HuH-7.5 (cell line): ENCODE results near the gene NRP2.

ENCODE experiments used
- DNase-seq: peaks from one replicate; pipeline ENCODE4 v3.0.0; 2011; ENCODE audit warnings: low spot score

Gene NRP2

GRCh38 chr2:205706769-205707381 is 24.6 kb downstream of the NRP2 start:
- DNase-seq = no peak

- DNase-seq = no peak
Measured at GRCh38 chr2:205708231-205708631, 25.9 kb downstream of the NRP2 start.

- no peak for DNase-seq
Measured at GRCh38 chr2:205709319-205709718, 27.0 kb downstream of the NRP2 start.

- DNase-seq = no peak
Measured at GRCh38 chr2:205712508-205712907, 30.2 kb downstream of the NRP2 start.

GRCh38 chr2:205713086-205713485 is 30.8 kb downstream of the NRP2 start:
- DNase-seq = no peak

DNA sequence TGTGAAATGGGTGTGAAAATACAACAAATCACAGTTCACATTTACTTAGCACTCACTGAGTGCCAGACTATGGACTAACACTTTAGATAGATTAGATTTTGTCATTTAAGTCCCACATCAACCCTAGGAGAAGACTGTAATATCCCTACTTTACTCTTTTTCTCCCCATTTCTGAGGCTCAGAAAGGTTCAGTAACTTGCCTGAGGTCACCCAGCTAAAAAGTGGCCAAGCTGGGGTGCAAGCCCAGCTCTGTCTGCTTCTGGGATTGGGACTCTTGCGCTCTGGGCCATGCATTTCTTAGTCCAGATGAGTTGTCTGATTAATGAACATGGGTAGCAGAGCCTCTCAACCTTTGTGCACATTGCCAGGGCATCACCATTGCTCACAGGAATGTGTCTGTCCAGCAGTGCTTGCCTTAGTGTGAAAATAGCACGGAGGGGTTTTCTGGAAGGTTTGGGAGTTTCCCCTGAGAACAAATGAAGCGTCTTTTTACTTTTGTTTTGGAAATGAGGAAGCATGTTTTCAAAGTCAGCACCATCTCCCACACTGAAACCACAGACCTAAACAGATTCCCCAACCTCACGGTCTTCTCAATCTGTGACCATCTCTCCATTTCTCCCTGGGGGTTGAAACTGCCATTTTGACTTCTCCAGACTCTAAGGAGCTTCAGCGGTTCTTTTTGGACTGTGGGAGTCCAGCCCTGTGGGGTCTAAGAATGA is 31.9 kb downstream of the NRP2 start:
- no peak for DNase-seq

DNA sequence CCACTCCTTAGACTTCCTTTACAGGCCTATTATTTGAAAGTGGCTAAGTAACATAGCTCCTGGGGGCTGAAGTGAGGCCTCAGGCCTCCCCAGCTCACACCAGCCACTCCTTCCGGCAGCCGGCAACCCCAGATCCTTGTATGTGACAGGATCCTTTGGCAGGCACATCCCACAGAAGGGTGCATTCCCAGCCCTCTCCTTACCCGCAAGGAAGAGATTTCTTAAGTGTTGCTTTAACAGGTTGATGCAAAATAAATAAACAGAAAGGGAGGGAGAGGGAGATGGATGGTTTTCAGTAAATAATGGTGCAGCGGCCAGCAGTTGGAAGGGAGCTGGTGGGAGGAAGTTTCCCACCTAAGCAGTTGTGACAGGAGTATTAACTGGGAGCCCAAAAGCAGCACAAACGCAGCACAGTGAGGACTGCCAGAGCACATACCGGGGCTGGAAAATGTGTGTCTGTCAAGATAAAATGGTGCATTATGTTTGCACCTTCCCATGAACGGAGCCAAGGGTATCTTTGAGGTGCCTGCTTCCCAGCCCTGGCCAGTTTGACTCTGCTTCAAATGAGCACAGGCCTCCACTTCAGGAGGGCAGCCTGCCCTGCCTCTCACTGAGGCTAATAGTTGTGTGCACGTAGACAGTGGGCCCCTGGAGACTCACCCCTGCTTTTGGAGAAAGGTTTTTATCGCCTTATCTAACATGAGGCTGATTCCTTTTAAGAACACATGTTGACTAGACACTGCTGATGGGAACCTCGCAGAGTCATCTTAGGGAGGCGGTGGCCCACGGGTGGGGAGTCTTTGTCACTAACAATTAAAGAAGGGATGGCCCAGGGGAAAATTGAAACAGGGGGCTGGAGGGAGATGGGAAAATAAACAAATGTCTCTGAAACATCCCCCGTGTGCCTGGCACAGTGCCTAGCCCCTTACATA is 32.8 kb downstream of the NRP2 start:
- no peak for DNase-seq

- DNase-seq = no peak
Measured at GRCh38 chr2:205715831-205716525, 33.7 kb downstream of the NRP2 start.

DNA sequence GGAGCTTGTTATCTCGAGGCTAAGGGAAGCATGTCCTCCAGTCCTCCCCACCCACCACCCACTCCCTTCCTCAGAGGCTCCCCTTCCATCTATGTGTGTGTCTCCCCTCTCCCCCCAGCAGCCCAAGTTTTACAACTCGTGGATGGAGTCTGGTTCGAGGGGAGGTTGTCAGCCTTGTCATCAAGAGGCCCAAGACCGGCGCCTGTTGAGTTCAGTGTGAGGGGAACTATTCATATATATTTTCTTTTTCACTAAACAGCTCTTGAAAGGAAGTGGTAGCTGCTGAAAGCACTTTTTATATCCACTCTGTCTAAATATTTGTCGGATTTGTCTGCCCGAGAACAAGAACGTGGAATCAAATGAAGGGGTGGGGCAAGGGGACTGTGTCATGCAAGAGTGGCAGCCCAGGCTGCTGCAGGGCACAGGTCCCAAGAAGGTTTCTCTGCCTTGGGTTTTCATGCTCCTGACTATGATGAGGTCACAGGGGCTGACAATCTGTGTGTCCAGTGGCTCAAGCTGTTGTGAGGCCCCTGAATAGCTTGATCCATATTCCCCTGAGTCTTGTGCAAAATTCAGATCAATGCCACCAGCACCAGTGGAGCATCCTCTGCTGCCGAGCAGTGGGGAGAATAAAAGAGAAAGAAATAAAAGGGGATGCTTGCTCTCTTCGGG is 35.0 kb downstream of the NRP2 start:
- no peak for DNase-seq

DNA sequence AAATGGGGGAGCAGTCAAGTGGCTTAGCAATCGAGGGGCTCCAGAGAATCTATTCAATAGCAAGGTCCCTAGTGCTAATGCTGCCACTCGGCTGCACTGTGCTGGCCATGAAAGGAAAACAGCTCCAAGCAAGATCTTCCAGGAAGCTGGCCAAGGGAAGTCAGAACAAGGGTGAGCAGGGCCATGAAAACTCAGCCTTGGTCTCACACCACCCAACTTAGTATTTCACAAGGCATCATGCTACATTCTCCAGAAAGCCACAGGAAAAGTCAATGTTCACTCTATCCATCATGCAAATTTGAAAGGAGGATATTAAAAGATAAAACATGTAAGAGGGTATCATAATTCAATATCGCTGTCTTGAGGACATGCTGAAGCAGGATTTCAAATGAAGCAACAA is 35.7 kb downstream of the NRP2 start:
- DNase-seq = no peak

- no peak for DNase-seq
Measured at GRCh38 chr2:205719847-205720246, 37.5 kb downstream of the NRP2 start.

DNA sequence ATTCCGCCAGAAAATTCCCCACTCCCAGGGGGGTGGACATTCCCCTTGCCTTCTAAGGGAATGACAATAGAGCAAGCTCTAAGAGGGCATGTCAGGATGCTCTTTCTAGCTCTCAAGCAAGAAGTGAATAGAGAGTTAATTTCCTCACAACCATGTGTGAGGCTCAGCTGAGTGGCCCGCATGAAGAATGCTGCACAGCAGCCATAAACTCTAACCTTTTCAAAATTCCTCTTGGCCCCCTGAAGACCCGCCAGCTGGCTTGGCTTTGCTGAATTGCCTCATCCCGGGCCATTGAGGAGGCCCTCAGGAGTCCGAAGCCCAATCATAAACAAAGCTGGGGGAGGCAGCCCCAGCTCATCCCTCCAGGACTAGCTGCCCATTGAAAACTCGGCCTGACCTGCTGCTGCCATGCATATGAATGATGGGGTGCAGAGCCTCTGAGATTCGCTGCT is 38.2 kb downstream of the NRP2 start:
- no peak for DNase-seq

GRCh38 chr2:205721057-205721449 is 38.8 kb downstream of the NRP2 start:
- DNase-seq = no peak

DNA sequence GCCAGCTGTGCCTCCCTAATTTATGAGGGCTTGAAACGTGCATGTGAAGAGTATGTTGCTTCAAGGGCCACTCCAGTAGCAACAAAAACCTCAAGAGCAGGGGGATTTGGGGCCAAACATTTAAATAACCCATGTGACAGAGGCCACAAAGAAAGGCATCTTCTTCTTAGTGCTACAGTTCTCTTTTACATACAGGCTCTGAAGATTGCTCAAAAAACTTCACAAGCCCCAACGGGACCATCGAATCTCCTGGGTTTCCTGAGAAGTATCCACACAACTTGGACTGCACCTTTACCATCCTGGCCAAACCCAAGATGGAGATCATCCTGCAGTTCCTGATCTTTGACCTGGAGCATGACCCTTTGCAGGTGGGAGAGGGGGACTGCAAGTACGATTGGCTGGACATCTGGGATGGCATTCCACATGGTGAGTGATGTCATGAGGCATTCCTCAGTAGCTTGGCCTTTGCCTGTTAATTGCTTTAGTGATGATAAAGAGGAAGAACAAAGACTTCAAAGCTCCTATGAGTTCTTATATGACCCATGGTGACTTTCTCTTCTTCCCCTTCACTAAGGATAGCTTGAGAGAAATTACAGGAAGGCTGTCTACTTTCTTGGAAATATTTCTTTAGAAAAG is 40.1 kb downstream of the NRP2 start:
- DNase-seq = no peak

DNA sequence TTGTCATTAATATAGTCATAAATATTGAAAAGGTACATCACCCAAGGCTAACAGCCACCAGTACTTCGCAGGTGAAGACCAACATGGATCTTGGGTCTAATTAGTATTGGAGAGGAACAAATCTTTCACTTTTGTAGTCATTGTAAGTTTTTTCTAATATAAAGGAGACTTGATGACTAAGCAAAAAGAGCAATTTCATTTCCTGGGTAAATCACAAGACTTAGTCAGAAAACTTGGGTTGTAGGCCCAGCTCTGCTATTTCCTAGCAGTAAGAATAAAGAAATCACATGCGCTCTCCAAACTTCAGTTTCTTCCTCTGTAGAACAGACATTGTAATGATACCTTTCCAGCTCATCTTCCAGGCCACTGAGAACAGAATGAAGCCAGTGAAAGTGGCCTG is 40.9 kb downstream of the NRP2 start:
- DNase-seq = no peak

GRCh38 chr2:205725059-205725458 is 42.8 kb downstream of the NRP2 start:
- no peak for DNase-seq

DNA sequence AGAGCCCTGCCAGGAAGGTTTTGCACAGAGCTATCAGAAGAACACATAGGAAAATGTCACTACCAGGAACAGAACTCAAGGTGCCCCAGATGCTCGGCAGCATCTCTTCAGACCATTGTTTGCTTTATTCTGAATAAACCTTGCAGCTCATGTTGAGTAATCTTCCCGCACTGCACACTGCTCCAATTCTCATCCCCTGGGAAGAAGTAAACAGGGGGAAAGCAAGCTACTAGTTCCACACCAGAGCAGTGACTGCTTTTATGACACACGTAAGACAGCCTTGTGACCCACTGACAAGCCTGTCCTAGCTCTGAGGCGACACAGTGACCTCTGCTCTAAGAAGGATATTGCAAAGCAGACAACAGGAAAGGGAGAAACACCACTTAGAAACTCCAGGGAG is 44.2 kb downstream of the NRP2 start:
- no peak for DNase-seq

- DNase-seq = no peak
Measured at GRCh38 chr2:205727174-205727573, 44.9 kb downstream of the NRP2 start.

DNA sequence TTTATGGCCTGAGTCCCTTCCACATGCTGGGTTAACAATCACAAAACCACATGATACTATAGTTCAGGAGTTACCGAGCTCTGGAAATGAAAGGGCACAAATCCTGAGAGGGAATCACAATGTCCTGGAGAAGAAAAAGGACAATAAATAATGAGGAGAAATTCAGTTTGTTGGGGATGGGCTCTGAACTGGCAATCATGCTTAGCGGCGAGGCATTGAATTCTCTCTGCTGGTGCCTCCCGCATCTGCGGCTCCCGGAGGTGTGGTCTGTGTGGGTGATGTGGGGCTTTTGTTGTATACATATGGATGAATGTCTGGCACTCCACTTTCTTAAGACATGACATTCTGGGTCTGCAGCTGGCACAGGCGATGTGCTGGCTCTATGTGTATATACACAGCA is 46.1 kb downstream of the NRP2 start:
- DNase-seq = no peak

- DNase-seq = no peak
Measured at GRCh38 chr2:205730191-205730590, 47.9 kb downstream of the NRP2 start.
